GM18499 (cell line): ENCODE results near the gene PIK3R4.

Experiments used
- ATAC-seq: cut with Tn5 transposase; IDR thresholded peaks from one replicate; pipeline ENCODE4 v1.9.1; 2021; ENCODE audit warnings: moderate number of reproducible peaks; ENCODE audit not compliant: insufficient read depth, unreplicated experiment

Gene PIK3R4

DNA sequence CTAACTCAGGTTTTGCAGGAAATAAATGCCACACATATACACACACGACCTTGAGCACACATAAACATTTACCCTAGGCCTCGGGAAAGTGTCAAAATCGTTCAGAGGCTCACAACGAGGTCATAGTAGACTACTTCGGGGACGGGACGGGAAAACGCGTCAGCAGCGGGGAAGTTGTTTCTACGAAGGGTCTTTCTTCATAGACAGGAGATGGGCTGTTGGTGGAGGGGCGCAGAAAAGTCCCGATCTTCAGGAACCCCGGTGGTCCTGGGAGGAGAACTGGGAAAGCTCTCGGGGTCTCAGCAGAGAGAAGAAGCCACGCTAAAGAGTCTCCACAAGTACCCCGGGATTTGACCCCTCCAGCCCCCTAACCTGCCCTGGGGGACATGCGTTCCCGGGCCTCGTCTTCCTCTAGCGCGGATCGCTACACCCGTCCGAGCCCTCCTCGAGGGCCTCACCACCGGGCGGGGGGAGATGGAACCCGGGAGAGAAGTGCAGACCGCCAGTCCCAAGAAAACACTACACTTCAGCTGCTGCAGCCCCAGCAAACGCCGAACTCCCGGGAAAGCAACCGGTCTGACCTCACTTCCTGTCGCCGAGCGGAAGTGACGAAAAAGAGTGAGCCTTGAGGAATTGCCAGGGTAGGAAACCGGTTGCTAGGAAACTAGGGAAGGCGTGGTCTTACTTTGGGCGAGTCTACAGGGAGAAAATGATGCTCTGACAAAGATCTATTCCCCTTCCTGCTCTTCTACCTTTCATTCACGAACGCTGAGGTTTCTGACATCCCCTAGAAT lies at the start of gene PIK3R4:
TSS of gene PIK3R4 (minus strand) at position 584 of the 794 bp plus-strand sequence. CDS start 1,611 bp downstream, outside the sequence.
- ATAC-seq, result peak; percentile 90

- no peak for ATAC-seq
Observed at GRCh38 chr3:130795396-130795795, 48.8 kb upstream of the PIK3R4 start.

GRCh38 chr3:130792246-130792645 lies 45.6 kb upstream of the PIK3R4 start:
- no peak for ATAC-seq

DNA sequence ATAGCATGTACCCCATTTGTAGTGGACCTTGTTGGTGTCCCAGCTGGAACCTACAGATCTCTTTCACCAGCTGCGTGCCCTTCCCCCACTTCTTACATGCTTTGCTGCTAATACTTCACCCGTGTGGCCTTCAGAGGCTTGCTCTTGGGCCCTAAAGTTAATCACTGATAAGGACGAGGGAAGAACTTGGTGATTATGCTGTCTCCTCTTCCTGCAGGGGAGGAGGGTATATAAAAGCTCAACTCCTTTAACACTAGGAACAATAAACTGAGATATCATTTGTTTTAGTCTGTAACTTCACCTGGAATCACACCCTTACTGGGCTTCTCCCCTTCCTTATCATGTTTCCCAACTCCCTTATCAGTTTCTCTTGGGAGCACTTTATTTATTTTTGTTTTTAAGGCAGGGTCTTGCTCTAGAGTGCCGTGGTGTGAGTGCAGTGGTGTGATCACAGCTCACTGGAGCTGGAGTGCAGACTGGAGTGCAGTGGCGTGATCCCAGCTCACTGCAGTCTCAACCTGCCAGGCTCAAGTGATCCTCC lies 43.2 kb upstream of the PIK3R4 start:
- ATAC-seq, result no peak

DNA sequence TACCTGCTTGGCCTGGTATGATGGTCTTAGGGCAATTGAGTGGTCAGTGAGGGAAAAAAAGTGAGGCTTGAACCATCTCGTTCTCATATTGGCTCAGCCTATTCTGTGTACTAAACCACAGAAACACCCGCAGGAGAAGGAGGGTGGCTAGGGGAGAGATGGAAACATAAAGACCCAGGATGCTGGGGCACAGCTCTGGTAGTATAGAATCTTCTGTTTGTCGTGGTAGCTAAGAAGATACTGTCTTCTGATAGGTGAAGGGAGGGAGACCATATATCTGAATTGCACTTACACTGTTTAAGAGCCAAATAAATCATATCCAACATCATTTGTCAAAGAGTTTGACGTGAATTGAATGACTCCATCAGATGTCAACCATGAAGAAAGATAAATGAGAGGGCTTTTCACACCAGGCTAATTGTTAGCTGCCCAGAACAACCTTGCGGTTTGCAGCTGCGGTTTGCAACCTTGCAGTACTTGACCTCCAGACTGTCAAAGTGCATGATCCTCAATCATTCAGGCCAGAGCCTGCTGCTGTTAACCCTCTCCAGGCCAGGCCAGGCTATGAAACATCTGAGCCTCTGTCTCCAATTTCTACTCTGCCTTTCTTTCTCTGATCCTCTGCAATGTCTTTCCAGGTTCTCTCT lies 40.9 kb upstream of the PIK3R4 start:
- ATAC-seq, result no peak

DNA sequence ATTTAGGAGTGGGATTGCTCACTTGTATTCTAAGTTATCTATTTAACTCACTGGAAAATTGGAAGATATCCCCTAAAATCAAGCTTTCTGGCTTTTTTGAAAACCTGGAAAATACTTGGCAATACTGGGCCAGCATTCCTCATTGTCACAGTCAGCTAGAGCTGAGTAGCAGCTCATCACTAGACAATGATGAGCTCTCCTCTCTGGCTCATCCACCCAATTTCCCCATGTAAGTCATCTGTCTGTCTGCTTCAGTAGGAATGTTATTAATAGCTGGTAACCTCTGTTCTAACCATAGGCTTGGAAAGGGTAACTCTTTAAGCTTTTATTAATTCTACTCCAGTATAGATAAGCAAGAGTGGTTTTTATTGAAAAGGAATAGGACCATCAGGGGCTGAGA lies 39.7 kb upstream of the PIK3R4 start:
- ATAC-seq, result no peak

GRCh38 chr3:130783629-130784028 lies 37.0 kb upstream of the PIK3R4 start:
- ATAC-seq, result no peak

GRCh38 chr3:130779486-130779885 lies 32.9 kb upstream of the PIK3R4 start:
- ATAC-seq, result no peak

- peak; percentile 83 for ATAC-seq
Observed at GRCh38 chr3:130779031-130779430, 32.4 kb upstream of the PIK3R4 start.

DNA sequence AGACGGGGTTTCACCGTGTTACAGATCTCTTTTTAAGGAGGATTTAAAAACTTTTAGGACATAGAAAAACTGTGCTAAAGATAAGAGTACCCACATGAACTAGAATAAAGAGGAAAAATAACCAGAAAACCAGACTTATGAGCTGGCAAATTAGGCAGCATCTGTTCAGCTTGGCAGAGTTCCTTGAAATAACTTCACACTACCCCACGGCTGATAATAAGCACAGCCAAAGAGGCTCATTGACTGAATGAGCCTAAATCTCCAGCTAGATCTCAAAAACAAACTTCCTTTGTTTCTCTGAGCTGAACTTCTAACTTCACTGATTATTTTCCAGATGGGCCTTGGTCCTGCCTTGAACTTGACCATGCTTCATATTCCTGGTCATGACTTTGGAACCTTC lies 26.7 kb upstream of the PIK3R4 start:
- no peak for ATAC-seq

DNA sequence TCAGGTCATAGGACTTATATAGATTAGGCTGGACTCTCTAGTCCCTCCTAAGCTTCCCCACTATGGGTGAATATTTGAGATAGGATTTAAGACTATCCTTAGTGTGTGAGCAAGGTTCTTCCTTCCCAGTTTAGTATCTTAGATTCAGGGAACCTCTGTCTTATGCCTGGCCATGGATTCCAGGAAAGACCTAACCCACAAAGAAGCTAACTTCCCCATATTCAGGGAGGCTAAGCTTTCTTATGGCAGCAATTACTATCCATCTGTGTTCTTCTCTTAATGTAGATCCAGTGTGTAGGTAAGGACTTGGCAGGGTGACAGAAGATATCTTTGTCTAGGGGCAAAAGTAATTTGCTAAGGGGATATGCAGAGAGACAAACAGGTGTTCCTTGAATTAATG lies 25.5 kb upstream of the PIK3R4 start:
- ATAC-seq, result no peak

GRCh38 chr3:130770644-130771043 lies 24.0 kb upstream of the PIK3R4 start:
- no peak for ATAC-seq

GRCh38 chr3:130761730-130762311 lies 15.2 kb upstream of the PIK3R4 start:
- no peak for ATAC-seq

- ATAC-seq, result no peak
Observed at GRCh38 chr3:130760922-130761321, 14.3 kb upstream of the PIK3R4 start.

GRCh38 chr3:130759692-130760338 lies 13.2 kb upstream of the PIK3R4 start:
- ATAC-seq, result no peak

DNA sequence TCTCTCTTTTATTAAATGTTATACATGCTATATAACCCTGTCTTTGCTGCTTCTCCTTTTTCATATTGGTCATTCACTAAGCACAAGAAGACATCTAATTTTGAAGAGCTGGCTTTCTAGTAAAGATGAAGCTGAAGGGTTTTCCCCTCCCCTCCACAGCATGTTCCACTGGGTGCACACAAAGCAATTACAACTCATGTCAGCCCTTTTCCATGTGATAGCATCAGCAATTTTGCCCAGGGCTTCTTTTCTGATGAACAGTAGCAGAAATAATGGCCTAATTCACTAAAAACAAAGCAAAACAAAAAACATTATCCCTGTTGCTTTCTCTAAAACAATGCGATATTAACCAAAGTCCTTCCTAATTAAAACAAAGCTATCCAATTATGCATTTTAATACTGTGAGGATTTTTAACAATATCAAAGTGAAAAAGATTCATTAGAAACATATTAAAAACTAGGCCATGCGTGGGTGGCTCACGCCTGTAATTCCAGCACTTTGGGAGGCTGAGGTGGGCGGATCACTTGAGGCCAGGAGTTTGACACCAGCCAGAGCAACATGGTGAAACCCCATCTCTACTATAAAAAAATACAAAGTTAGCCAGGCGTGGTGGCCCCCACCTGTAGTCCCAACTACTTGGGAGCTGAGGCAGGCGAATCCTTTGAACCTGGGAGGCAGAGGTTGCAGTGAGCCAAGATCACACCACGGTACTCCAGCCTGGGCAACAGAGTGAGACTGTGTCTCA lies 12.2 kb upstream of the PIK3R4 start:
- no peak for ATAC-seq

GRCh38 chr3:130757611-130758150 lies 11.1 kb upstream of the PIK3R4 start:
- ATAC-seq, result no peak

- no peak for ATAC-seq
Observed at GRCh38 chr3:130755666-130756065, 9.0 kb upstream of the PIK3R4 start.

GRCh38 chr3:130748981-130749380 lies 2.4 kb upstream of the PIK3R4 start:
- no peak for ATAC-seq

DNA sequence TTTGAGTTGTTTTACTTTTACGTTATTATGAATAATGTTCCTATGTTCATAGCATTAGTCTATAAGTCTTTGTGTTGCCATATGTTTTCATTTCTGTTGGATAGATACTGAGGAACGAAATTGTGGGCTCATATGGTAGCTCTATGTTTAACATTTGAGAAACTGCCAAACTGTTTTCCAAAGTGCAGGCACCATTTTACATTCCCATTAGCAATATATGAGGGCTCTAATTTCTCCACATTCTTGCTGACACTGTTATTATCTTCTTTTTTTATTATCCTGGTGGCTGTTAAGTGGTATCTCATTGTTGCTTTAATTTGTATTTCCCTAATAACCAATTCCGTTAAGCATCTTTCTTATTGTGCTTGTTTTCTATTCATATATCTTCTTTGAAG lies 1.8 kb upstream of the PIK3R4 start:
- ATAC-seq, result no peak
